ENCODE results near the gene LDB2. TPM values are rescaled to one million over a fixed set of nuclear protein-coding genes. Genes with fewer than 3 reads are reported as not detected.

LDB2 gene
- total RNA-seq, 4 donors from 2014 or later: 3.9 to 43.7 (median 7.8) TPM

- no peaks in the 10 kb centered on the region for H3K36me3 ChIP-seq
- no peaks in the 10 kb centered on the region for H3K9me3 ChIP-seq
- no peak for DNase-seq
- H3K4me1 ChIP-seq: no peaks in the 10 kb centered on the region
- H3K27me3 ChIP-seq: no peaks in the 10 kb centered on the region
- no peak overlapping the region for H3K27ac ChIP-seq
- TF ChIP-seq CTCF (IDR thresholded peaks at IDR 0.05) (no peak), POLR2A (IDR thresholded peaks at IDR 0.05) (no peak)
- no peak overlapping the region for H3K4me3 ChIP-seq
These were observed 158.3 kb downstream of the LDB2 start for GRCh38 chr4:16739997-16740624.

GRCh38 chr4:16738558-16738957, 159.9 kb downstream of the LDB2 start:
- H3K4me3 ChIP-seq: no peak overlapping the region
- H3K9me3 ChIP-seq: no peaks in the 10 kb centered on the region
- H3K36me3 ChIP-seq: no peaks in the 10 kb centered on the region
- TF ChIP-seq POLR2A (IDR thresholded peaks at IDR 0.05) (no peak), CTCF (IDR thresholded peaks at IDR 0.05) (no peak)
- no peak overlapping the region for H3K27ac ChIP-seq
- no peaks in the 10 kb centered on the region for H3K27me3 ChIP-seq
- H3K4me1 ChIP-seq: no peaks in the 10 kb centered on the region
- no peak for DNase-seq

- H3K27ac ChIP-seq: no peak overlapping the region
- H3K36me3 ChIP-seq: no peaks in the 10 kb centered on the region
- TF ChIP-seq CTCF (IDR thresholded peaks at IDR 0.05) (no peak), POLR2A (IDR thresholded peaks at IDR 0.05) (no peak)
- H3K9me3 ChIP-seq: no peaks in the 10 kb centered on the region
- H3K4me1 ChIP-seq: no peaks in the 10 kb centered on the region
- no peaks in the 10 kb centered on the region for H3K27me3 ChIP-seq
- no peak for DNase-seq
- no peak overlapping the region for H3K4me3 ChIP-seq
These were observed 164.9 kb downstream of the LDB2 start for GRCh38 chr4:16733509-16733908.

- H3K4me1 ChIP-seq: no peaks in the 10 kb centered on the region
- H3K9me3 ChIP-seq: no peaks in the 10 kb centered on the region
- no peak overlapping the region for H3K4me3 ChIP-seq
- H3K27me3 ChIP-seq: no peaks in the 10 kb centered on the region
- H3K36me3 ChIP-seq: no peaks in the 10 kb centered on the region
- TF ChIP-seq CTCF (IDR thresholded peaks at IDR 0.05) (no peak), POLR2A (IDR thresholded peaks at IDR 0.05) (no peak)
- DNase-seq: no peak
- H3K27ac ChIP-seq: no peak overlapping the region
These were observed 165.7 kb downstream of the LDB2 start for GRCh38 chr4:16732741-16733140.

GRCh38 chr4:16731776-16732380, 166.6 kb downstream of the LDB2 start:
- no peaks in the 10 kb centered on the region for H3K36me3 ChIP-seq
- H3K4me3 ChIP-seq: no peak overlapping the region
- no peak for DNase-seq
- H3K4me1 ChIP-seq: no peaks in the 10 kb centered on the region
- no peaks in the 10 kb centered on the region for H3K9me3 ChIP-seq
- H3K27ac ChIP-seq: no peak overlapping the region
- TF ChIP-seq CTCF (IDR thresholded peaks at IDR 0.05): no peak
- no peak for TF ChIP-seq POLR2A (IDR thresholded peaks at IDR 0.05)
- no peaks in the 10 kb centered on the region for H3K27me3 ChIP-seq
